ENCODE data around the gene FBLN5.

DNA sequence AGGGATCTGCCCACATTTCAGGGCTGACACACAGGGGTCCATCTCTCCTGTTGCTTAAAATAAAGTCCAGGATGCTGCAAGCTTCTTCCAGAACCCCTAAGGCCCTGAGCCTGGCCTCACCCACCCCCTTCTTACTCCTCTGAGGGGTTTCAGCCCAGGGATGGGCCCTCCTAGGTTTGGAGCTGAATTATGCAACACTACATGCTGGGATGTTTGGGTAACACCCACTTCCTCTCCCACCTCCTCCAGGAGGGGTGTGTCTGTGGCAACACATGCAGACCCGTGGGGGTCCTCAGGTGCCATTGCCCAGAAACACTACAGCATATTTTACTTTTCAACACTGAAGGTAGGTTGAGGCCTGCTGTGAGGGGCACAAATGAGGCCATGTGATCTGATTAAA is 5.4 kb downstream of the FBLN5 start:
- TF ChIP-seq CTCF (IDR thresholded peaks at IDR 0.05) (no peak), POLR2AphosphoS5 (IDR thresholded peaks at IDR 0.05; ENCODE audit: low read depth, low read length) (no peak), SIN3A (IDR thresholded peaks at IDR 0.05; ENCODE audit: borderline replicate concordance, insufficient read depth, low read depth, low read length) (no peak)

All from Panc1 (cell line).